GM18498 (cell line): Measurements from ENCODE around the gene GATA6.

Experiments
- ATAC-seq: cut with Tn5 transposase; IDR thresholded peaks from one replicate; pipeline ENCODE4 v1.9.1; 2021; ENCODE audit warnings: mild to moderate bottlenecking, moderate library complexity; ENCODE audit not compliant: unreplicated experiment

GATA6 gene

DNA sequence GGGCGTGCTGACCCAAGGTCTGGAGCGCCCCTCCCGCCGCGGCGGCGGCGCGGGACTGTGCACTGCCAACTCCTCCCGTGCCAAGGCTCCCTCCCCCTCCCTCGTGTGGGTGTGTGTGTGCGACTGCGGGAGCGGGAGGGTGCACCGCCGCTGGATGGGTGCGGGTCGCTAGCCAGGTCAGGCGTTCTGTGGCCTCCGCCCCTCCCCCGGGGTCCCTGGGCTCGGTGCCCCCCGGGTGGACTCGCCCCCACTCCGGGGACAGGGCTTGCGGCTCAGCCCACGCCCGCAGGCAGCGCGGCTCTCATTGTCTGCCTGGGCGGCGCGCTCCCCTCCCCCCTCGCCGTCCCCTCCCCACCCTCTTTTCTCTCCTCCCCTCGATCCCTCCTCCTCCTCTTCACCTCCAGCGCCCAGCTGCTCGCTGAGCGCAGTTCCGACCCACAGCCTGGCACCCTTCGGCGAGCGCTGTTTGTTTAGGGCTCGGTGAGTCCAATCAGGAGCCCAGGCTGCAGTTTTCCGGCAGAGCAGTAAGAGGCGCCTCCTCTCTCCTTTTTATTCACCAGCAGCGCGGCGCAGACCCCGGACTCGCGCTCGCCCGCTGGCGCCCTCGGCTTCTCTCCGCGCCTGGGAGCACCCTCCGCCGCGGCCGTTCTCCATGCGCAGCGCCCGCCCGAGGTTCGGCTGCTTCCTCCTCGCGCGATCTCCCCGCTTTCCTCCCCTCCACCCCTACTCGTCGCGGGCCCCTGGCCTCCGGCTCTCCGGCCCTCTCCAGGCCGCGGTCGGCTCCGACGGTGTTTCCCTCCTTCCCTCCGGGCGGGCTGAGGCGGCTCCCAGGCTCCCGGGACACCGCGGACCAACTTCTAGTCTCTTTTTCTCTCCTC, at the start of gene GATA6:
Gene GATA6 (plus strand): TSS at position 579 of the 878 bp plus-strand sequence. CDS start 1,556 bp downstream, outside the sequence.
- no peak for ATAC-seq

DNA sequence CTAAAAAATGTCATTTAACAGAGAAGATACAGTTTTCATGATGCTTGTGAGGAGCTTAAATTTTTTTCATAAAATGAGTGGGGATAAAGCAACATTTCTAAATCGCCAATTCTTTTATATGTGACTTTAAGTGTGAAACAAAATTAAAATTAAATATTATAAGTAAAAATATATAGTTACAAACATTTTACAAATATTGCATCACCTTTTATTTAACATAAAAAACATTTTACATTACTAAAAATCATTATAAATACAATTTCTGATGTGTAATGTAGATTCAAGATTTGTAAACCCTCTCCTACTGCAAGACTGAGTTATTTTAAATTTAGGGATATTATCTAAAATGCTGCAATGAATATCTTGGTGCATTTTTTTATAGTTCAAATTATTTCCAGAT, 44.4 kb upstream of the GATA6 start:
- no peak for ATAC-seq

DNA sequence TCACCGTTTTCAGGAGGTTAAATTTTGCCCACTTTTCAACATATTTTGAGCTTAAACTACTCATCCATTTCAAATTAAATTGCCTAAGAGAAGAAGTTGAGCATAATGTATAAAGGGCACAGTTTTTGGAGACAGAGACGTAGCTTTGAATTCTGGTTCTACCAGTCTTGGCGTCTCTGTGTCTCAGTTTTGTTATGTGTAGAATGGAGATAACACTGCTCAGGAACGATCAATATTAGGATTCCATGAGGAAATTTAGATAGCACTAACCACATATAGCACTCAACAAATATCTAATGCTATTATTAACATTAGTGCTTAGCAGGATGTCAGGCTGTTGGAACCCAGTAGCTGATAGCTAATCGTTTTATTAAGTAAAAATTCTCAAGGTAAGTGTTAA, 40.4 kb upstream of the GATA6 start:
- ATAC-seq = no peak

DNA sequence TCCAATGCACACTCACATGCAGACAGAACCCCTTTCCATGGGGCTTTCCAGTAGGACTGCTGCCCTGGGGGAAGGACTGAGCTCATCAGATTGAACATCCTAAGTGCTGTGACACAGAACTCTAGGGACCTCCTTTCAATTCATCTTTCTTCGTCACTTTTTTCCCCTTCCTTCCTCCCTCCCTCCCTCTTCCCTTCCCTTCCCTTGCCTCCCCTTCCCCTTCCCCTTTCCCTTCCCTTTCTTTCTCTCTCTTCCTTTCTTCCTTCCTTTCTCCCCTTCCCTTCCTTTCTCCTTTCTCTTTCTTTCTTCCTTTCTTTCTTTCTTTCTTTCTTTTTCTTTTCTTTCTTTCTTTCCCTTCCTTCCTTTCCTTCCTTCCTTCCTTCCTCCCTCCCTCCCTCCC, 39.6 kb upstream of the GATA6 start:
- no peak for ATAC-seq

- ATAC-seq = peak; percentile 58
These were observed 37.1 kb upstream of the GATA6 start for GRCh38 chr18:22132258-22132657.

DNA sequence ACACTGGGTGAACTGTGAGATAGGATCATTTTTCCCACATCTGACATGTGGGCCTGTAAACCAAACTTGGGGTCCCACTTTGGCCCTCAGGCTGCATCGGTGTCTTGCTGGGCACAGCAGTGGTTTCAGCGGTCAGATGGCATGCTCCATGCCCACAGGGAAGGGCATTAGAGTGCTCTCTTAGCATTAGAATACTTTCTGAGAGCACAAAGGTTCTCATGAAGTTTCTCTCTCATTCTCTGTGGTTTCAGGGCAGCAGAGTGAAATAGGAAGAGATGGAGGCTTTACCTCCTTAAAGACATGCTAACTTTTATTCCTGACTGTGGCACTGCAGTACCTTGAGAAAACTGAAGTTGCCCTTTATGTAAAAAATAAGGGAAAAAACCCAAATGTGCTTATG, 36.6 kb upstream of the GATA6 start:
- ATAC-seq = no peak

- no peak for ATAC-seq
These were observed 33.0 kb upstream of the GATA6 start for GRCh38 chr18:22136395-22136794.

GRCh38 chr18:22141211-22141610, 28.2 kb upstream of the GATA6 start:
- ATAC-seq = no peak

DNA sequence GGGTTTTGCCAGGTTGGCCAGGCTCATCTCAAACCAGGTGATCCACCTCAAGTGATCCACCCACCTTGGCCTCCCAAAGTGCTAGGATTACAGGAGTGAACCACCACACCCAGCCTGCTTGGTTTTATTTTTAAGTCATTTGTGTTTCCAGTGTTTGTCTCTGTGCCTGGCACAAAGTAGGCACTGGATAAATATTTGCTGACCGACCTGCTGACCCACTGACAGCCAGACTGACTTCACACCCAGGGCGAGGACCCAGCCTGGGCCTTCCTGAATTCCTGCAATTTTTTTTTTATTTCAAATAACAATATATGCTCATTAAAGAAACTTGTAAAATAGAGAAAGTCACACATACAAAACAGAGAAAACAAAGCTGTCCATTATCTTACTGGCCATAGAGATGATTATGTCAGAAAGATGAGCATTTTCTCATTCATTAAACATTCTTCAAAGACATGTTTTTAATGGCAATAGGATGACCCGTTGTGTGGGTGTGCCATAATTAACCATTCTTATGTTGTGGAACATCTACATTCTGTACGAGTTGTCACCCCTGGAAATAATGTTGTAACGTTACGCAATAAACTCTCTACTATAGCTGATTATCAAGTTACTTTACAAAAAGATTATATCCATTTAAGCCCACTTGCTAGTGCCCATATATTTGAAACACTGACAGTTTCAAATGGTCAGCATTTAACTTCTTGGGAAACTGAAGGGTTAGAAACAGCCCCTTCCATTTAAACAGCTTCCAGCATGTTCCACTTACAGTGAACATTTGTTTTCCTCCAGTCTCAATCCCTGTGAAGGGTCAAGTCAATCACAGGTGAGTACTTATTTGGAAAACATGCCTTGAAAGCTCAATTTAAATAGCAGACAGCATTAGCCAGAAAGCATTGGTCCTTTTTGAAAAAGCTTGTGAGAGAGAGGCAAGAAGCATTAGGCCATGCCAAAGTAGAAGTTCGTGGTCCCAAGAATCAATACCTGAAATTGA, 25.7 kb upstream of the GATA6 start:
- no peak for ATAC-seq

GRCh38 chr18:22145160-22145559, 24.2 kb upstream of the GATA6 start:
- no peak for ATAC-seq

DNA sequence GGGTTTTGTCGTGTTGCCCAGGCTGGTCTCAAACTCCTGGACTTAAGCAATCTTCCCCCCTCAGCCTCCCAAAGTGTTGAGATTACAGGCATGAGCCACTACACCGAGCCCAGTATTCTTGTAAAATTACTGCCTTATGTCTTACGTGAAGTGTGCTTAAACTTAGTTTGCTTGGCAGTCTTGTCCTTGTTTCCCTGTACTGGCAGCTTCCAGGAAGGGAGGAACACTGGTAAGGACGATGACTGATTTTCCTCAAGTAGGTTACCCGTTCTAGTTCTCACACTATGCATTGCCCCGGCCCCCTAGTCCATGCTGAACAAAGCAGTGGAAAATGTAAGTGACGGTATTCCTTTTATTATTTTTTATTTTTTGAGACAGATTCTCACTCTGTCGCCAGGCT, 19.7 kb upstream of the GATA6 start:
- ATAC-seq = no peak

GRCh38 chr18:22152093-22152492, 17.3 kb upstream of the GATA6 start:
- no peak for ATAC-seq

DNA sequence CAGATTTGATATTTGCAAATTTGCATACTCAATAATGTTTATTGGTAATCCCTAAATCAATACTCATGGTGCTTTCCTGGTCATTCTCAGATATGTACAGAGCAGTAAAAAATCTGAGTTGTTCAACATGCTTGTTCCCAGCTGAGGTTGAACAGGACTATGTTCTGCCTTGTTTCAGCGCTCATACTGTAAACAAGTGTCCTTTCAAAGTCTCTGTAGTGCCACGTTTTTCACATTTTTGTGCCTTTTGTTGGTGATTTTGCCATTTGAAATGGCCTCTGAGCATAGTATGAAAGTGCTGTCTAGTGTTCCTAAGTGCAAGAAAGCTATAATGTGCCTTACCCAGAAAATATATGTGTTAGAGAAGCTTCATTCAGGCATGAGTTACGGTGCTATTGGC, 16.0 kb upstream of the GATA6 start:
- ATAC-seq = no peak

GRCh38 chr18:22155584-22155983, 13.8 kb upstream of the GATA6 start:
- ATAC-seq = no peak

DNA sequence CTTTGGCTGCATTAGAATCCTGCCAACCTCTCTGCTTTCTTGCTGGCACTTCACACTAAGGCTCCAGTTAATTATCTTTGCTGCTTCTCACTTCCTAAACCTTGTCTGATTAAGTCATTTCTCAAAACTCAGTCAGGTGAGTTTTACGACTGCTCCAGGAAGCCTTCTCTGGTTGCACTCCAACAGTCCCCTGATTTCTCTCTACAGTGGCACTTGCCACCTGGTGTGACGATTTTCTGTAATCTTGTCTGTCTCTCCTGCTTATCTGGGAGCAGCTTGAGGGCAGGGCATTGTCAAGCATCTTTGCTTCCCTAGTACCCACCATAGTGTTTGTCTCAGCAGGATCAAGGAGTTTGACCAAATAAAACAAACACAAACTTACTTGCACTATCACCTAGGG, 10.4 kb upstream of the GATA6 start:
- ATAC-seq = no peak

DNA sequence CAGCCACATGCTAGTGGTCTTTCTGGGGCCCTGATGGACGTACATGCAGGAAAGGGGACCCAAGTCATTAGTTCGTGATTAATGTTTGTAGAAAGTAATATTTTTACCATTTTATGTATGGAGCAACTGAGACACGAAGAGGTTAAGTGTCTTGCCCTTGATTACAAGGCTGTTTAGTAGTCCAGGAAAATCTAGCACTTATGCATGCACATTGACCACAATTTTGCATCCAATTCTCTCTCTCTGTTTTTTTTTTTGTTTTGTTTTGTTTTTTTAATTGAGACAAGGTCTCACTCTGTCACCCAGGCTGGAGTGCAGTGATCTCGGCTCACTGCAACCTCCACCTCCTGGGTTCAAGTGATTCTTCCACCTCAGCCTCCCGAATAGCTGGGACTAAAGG, 8.3 kb upstream of the GATA6 start:
- no peak for ATAC-seq

- no peak for ATAC-seq
These were observed 5.8 kb upstream of the GATA6 start for GRCh38 chr18:22163416-22164161.

GRCh38 chr18:22164337-22165048, 4.9 kb upstream of the GATA6 start:
- ATAC-seq = no peak

DNA sequence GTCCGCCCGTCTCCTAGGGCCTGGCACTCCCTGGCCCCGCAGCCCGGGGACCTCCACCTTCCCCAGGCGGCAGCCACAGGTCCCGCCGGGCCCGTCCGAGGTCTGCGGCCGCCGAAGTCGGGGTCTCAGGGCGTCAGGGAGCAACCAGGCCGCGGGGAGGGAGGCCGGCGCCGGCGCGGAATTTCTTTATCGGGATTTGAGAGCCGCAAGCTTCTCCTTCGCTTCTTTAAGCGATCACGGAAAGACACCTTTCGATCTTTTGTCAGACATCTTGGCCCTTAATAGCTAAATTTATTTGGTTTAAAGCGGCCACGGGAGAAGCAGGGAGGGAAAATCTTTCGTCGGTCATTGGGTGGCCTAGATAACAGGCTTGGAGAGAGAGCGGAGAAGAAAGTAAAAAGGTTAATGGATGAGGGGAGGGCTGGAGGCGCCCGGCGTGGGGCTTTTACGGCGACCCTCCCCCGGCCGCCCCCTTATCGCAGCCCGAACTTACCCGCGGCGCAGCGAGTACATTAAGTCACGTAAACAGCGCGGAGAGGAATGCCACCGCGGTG, 4.3 kb upstream of the GATA6 start:
- ATAC-seq = no peak

- no peak for ATAC-seq
These were observed 3.8 kb upstream of the GATA6 start for GRCh38 chr18:22165603-22166068.
